ENCODE data around the gene TUT7. TPM values are rescaled to one million over a fixed set of nuclear protein-coding genes. Genes with fewer than 3 reads are reported as not detected.

Gene TUT7
- total RNA-seq, 1 experiment from 2014 or later, result 17.2 TPM

GRCh38 chr9:86354818-86355309 lies 654 bp upstream of the TUT7 start:
- DNase-seq, result no peak
- POLR2A ChIA-PET, result no interaction called here
- intact Hi-C loops (cut with micrococcal nuclease; ENCODE audit: unreplicated experiment), result loop anchor here (1.0 kb wide), 1 partner anchor 70 kb away; no protein-coding TSS in a partner anchor

GRCh38 chr9:86353655-86354010 lies 577 bp downstream of the TUT7 start:
- no peaks in the 10 kb centered on the region for H3K4me1 Mint-ChIP-seq (ENCODE audit: low read depth, unreplicated experiment)
- H3K4me1 ChIP-seq, result peaks cover 6% of the 10 kb centered on the region; the same call in 1 of the 2 replicates
- ChIA-PET CTCF (no interaction called here), POLR2A (no interaction called here)
- H3K4me3 Mint-ChIP-seq (ENCODE audit: unreplicated experiment), result peak overlapping the region; percentile 97
- DNase-seq, result peak; percentile 32 to 33
- H3K27ac Mint-ChIP-seq (ENCODE audit: unreplicated experiment), result peak overlapping the region; percentile 91
- H3K36me3 ChIP-seq (ENCODE audit: control insufficient read depth, insufficient read depth, low read length), result no peaks in the 10 kb centered on the region
- no peaks in the 10 kb centered on the region for H3K9me3 Mint-ChIP-seq (ENCODE audit: unreplicated experiment)
- intact Hi-C loops (cut with micrococcal nuclease; ENCODE audit: unreplicated experiment), result loop anchor here (1.0 kb wide), 1 partner anchor 68 kb away; no protein-coding TSS in a partner anchor
- H3K9me3 ChIP-seq, result no peaks in the 10 kb centered on the region
- H3K27me3 Mint-ChIP-seq (ENCODE audit: insufficient read depth, unreplicated experiment), result no peaks in the 10 kb centered on the region
- no TSS peak for BruUV-seq (replicated peaks)
- peaks cover 11% of the 10 kb centered on the region for H3K36me3 Mint-ChIP-seq (ENCODE audit: insufficient read depth, unreplicated experiment)
- TF ChIP-seq CTCF (IDR thresholded peaks at IDR 0.05; ENCODE audit: insufficient read depth in 1 of 2, low read depth in 1 of 2, low read length in 1 of 2, severe bottlenecking in 1 of 2, unreplicated experiment in 1 of 2), result no peak
- H3K27me3 ChIP-seq (replicated peaks; ENCODE audit: control insufficient read depth, insufficient read depth, low read length), result no peaks in the 10 kb centered on the region
- peak overlapping the region; percentile 75 for H3K4me3 ChIP-seq (ENCODE audit: low read depth, low read length)

More at GRCh38 chr9:86354818-86355309, 654 bp upstream of the TUT7 start:
- Histone ChIP-seq H3K27me3 (replicated peaks; ENCODE audit: control insufficient read depth, insufficient read depth, low read length) (no peaks in the 10 kb centered on the region), H3K4me3 (ENCODE audit: low read depth, low read length) (peak overlapping the region; percentile 42), H3K36me3 (ENCODE audit: control insufficient read depth, insufficient read depth, low read length) (no peaks in the 10 kb centered on the region), H3K4me1 (peaks cover 6% of the 10 kb centered on the region; the same call in 1 of the 2 replicates), H3K9me3 (no peaks in the 10 kb centered on the region)
- TF ChIP-seq CTCF (IDR thresholded peaks at IDR 0.05; ENCODE audit: insufficient read depth in 1 of 2, low read depth in 1 of 2, low read length in 1 of 2, severe bottlenecking in 1 of 2, unreplicated experiment in 1 of 2), result no peak
- no TSS peak for BruUV-seq (replicated peaks)
- Mint-ChIP-seq H3K36me3 (ENCODE audit: insufficient read depth, unreplicated experiment) (peaks cover 6% of the 10 kb centered on the region), H3K9me3 (ENCODE audit: unreplicated experiment) (no peaks in the 10 kb centered on the region), H3K4me3 (ENCODE audit: unreplicated experiment) (peak overlapping the region; percentile 97), H3K27me3 (ENCODE audit: insufficient read depth, unreplicated experiment) (no peaks in the 10 kb centered on the region), H3K4me1 (ENCODE audit: low read depth, unreplicated experiment) (no peaks in the 10 kb centered on the region), H3K27ac (ENCODE audit: unreplicated experiment) (peak overlapping the region; percentile 91)
- CTCF ChIA-PET, result no interaction called here

- no peak for TF ChIP-seq CTCF (IDR thresholded peaks at IDR 0.05; ENCODE audit: insufficient read depth in 1 of 2, low read depth in 1 of 2, low read length in 1 of 2, severe bottlenecking in 1 of 2, unreplicated experiment in 1 of 2)
- CTCF ChIA-PET, result no interaction called here
- DNase-seq, result no peak
- H3K36me3 Mint-ChIP-seq (ENCODE audit: insufficient read depth, unreplicated experiment), result peaks cover 14% of the 10 kb centered on the region
- POLR2A ChIA-PET, result no interaction called here
- intact Hi-C loops (cut with micrococcal nuclease; ENCODE audit: unreplicated experiment), result no loop called here
- no peaks in the 10 kb centered on the region for H3K9me3 Mint-ChIP-seq (ENCODE audit: unreplicated experiment)
- Histone ChIP-seq H3K9me3 (no peaks in the 10 kb centered on the region), H3K27me3 (replicated peaks; ENCODE audit: control insufficient read depth, insufficient read depth, low read length) (no peaks in the 10 kb centered on the region), H3K36me3 (ENCODE audit: control insufficient read depth, insufficient read depth, low read length) (no peaks in the 10 kb centered on the region), H3K4me1 (peaks cover 6% of the 10 kb centered on the region; the same call in 1 of the 2 replicates), H3K4me3 (ENCODE audit: low read depth, low read length) (peak overlapping the region; percentile 75; the same call in 1 of the 2 replicates)
- no peaks in the 10 kb centered on the region for H3K27me3 Mint-ChIP-seq (ENCODE audit: insufficient read depth, unreplicated experiment)
- no peaks in the 10 kb centered on the region for H3K4me1 Mint-ChIP-seq (ENCODE audit: low read depth, unreplicated experiment)
- no peak overlapping the region for H3K27ac Mint-ChIP-seq (ENCODE audit: unreplicated experiment)
- no TSS peak for BruUV-seq (replicated peaks)
- peak overlapping the region; percentile 16 for H3K4me3 Mint-ChIP-seq (ENCODE audit: unreplicated experiment)
These were observed 1.7 kb downstream of the TUT7 start for GRCh38 chr9:86352440-86353077.

All from Caco-2 (cell line).